ENCODE measurements around the gene FKBP5. TPM values are rescaled to one million over a fixed set of nuclear protein-coding genes. Genes with fewer than 3 reads are reported as not detected.

The FKBP5 gene
- total and polyA plus RNA-seq, 9 of the 15 experiments (the other 6 are each of a cell fraction or from before 2014, with no cell fraction given), result 32.7 to 151 (median 75.0) TPM

- no peak for TF ChIP-seq ZNF280B (CRISPR knock-in tag; IDR thresholded peaks at IDR 0.05)
- no peak for TF ChIP-seq HNRNPL (IDR thresholded peaks at IDR 0.05; ENCODE audit: low read depth, low read length)
- no peak for TF ChIP-seq CREBBP (IDR thresholded peaks at IDR 0.05; ENCODE audit: low read depth, low read length)
- TF ChIP-seq ARID1B (IDR thresholded peaks at IDR 0.05), result no peak
Measured at GRCh38 chr6:35605600-35605999, 83.1 kb downstream of the FKBP5 start (continued).

- intact Hi-C loops (cut with micrococcal nuclease), result no loop called here
Measured at GRCh38 chr6:35603326-35604202, 85.2 kb downstream of the FKBP5 start.

More at GRCh38 chr6:35603326-35604202, 85.2 kb downstream of the FKBP5 start:
- DNase-seq (ENCODE audit: extremely low read depth in 1 of 4, low spot score in 3 of 4) (no peak), FAIRE-seq (no peak), ATAC-seq (no peak)
- H3K79me2 ChIP-seq (ENCODE audit: control insufficient read depth, insufficient read depth, low read length), result no peaks in the 10 kb centered on the region; the same call in 2 of the 3 replicates
- ChIA-PET POLR2A (interaction anchor here (0.6 to 1.2 kb wide), 5 partner anchors 15 to 1360 kb away, joined by 3 read pairs; no protein-coding TSS in a partner anchor), CTCF (ENCODE audit: low intra/inter-chr PET ratio) (no interaction called here)
- no peak overlapping the region for H3K4me2 ChIP-seq (ENCODE audit: insufficient read depth, low read length)
- no peak overlapping the region for H3K4me3 ChIP-seq
- H3K9ac ChIP-seq (ENCODE audit: insufficient read depth in 1 of 2, low read depth in 2 of 2, low read length in 2 of 2), result no peak overlapping the region
- WGBS (ENCODE audit: insufficient coverage, low coverage, missing lambda C conversion rate), result 86% methylated on average over 9 of the region's 9 CpGs
- no peak overlapping the region for H3K27ac ChIP-seq (ENCODE audit: extremely low read depth, low read depth, low read length)
- H4K20me1 ChIP-seq (replicated peaks; ENCODE audit: control insufficient read depth, insufficient read depth, low read length), result no peaks in the 10 kb centered on the region
- H2AFZ ChIP-seq (ENCODE audit: low read depth, low read length), result no peak overlapping the region
- peaks cover 29% of the 10 kb centered on the region; the same call in 1 of the 3 replicates for H3K36me3 ChIP-seq (ENCODE audit: control insufficient read depth, insufficient read depth, low read length)
- H3K9me1 ChIP-seq (ENCODE audit: control insufficient read depth, insufficient read depth, low read length), result no peaks in the 10 kb centered on the region
- no peaks in the 10 kb centered on the region for H3K9me3 ChIP-seq (replicated peaks; ENCODE audit: control insufficient read depth, insufficient read depth, low read depth, low read length)
- no TSS peak for BruUV-seq (replicated peaks)
- H3K27me3 ChIP-seq (ENCODE audit: control insufficient read depth in 2 of 2, insufficient read depth in 2 of 2, low read length in 2 of 2), result no peaks in the 10 kb centered on the region
- no peak for TF ChIP-seq MXD1 (CRISPR knock-in tag; IDR thresholded peaks at IDR 0.05; ENCODE audit: borderline replicate concordance, poor library complexity, severe bottlenecking)
- no peak for TF ChIP-seq ZNF282 (CRISPR knock-in tag; IDR thresholded peaks at IDR 0.05)
- TF ChIP-seq TCF7 (IDR thresholded peaks at IDR 0.05; ENCODE audit: borderline replicate concordance), result no peak
- TF ChIP-seq U2AF1 (optimal IDR thresholded peaks at IDR 0.05; ENCODE audit: low read depth, low read length), result no peak
- no peaks in the 10 kb centered on the region for H3K4me1 ChIP-seq (replicated peaks in 1 of 2; ENCODE audit: control insufficient read depth in 2 of 2, insufficient read depth in 2 of 2, low read length in 2 of 2)
- in situ Hi-C loops (cut with MboI), result no loop called here
